ENCODE results near the gene GINS2.

The GINS2 gene

DNA sequence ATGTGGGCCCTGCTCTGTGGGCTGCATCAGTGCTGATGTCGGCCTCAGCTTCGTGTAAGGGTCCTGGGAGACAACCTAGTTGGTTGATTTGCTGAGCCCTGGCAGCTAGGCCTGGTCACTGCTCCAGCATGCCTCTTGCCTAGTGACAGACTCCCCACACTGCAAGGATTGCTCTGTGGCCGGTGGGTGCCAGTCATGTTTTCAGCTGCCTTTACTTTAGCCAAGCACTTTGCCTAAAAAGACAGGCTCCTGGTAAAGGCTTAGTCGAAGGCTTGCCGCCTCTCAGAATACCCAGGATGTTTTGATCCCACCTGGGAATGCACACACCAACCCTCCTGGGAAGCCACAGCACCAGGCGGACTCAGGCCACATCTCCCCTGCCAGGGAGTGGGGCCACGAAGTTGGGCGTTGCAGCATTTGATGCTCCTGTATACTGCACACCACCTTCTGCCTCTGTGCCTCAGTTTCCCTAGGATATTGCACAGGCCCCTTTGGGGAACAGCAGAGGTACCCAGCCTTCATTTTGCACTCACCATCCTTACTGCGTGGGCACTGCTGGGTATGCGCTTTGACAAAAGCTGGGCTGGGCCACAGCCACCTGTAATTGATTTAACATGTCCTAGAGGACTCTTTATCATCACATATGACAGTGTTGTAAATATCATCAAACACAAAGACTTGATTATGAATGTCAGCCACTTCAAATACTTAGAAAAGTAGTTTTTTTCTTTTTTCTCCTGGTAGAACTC lies 19.9 kb downstream of the GINS2 start:
- no peak overlapping the region for H2AFZ ChIP-seq (ENCODE audit: low read length)
- peaks cover 97% of the 10 kb centered on the region for H3K36me3 ChIP-seq (ENCODE audit: insufficient read depth, low read length)
- no peaks in the 10 kb centered on the region for H3K79me2 ChIP-seq (ENCODE audit: insufficient read depth, low read length)
- peaks cover 8% of the 10 kb centered on the region for H4K20me1 ChIP-seq (ENCODE audit: insufficient read depth, low read length, poor library complexity, severe bottlenecking)
- TF ChIP-seq EZH2phosphoT487 (IDR thresholded peaks at IDR 0.05; ENCODE audit: borderline replicate concordance): no peak
- TF ChIP-seq, protein P1, sequence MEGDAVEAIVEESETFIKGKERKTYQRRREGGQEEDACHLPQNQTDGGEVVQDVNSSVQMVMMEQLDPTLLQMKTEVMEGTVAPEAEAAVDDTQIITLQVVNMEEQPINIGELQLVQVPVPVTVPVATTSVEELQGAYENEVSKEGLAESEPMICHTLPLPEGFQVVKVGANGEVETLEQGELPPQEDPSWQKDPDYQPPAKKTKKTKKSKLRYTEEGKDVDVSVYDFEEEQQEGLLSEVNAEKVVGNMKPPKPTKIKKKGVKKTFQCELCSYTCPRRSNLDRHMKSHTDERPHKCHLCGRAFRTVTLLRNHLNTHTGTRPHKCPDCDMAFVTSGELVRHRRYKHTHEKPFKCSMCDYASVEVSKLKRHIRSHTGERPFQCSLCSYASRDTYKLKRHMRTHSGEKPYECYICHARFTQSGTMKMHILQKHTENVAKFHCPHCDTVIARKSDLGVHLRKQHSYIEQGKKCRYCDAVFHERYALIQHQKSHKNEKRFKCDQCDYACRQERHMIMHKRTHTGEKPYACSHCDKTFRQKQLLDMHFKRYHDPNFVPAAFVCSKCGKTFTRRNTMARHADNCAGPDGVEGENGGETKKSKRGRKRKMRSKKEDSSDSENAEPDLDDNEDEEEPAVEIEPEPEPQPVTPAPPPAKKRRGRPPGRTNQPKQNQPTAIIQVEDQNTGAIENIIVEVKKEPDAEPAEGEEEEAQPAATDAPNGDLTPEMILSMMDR (conservative IDR thresholded peaks at IDR 0.05; ENCODE audit: low read length): no peak
- H3K9me2 ChIP-seq (replicated peaks; ENCODE audit: low read depth, low read length): no peaks in the 10 kb centered on the region
- H3K27me3 ChIP-seq (ENCODE audit: insufficient read depth, low read length, poor library complexity, severe bottlenecking): no peaks in the 10 kb centered on the region
- H3K4me3 ChIP-seq (ENCODE audit: low read length, poor library complexity, severe bottlenecking): no peak overlapping the region
- H3K4me1 ChIP-seq (ENCODE audit: insufficient read depth, low read length, poor library complexity, severe bottlenecking): no peaks in the 10 kb centered on the region
- no peak overlapping the region for H3K9ac ChIP-seq (ENCODE audit: low read depth, low read length, poor library complexity, severe bottlenecking)
- H3K9me3 ChIP-seq (ENCODE audit: insufficient read depth, low read depth, low read length): no peaks in the 10 kb centered on the region
- H3F3A ChIP-seq (ENCODE audit: low read depth): no peaks in the 10 kb centered on the region; the same call in 1 of the 2 replicates
- no peak overlapping the region for H3K4me2 ChIP-seq (ENCODE audit: low read depth, low read length, poor library complexity, severe bottlenecking)

DNA sequence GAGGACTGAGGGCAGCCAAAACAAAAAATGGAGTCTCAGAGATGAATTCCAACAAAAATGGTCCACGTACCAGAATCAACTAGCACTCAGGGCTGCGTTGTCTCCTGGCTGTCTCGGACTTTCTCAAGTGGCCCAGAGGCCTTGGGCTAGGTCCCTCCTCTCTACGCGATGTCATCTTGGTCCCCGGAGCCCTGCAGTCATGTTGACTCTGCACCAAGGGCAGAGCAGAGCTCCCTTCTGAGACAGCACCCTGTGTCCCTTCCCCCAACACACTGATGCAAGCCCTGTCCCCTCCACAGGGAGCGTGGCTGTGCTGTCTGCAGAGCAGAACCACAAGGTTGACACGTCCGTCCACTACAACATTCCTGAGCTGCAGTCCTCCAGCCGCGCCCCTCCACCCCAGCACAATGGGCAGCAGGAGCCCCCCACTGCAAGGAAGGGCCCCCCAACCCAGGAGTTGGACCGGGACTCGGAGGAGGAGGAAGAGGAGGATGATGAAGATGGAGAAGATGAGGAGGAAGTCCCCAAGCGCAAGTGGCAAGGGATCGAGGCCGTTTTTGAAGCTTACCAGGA lies 20.8 kb downstream of the GINS2 start:
- Histone ChIP-seq H3K9me3 (ENCODE audit: insufficient read depth, low read depth, low read length) (no peaks in the 10 kb centered on the region), H3K4me2 (ENCODE audit: low read depth, low read length, poor library complexity, severe bottlenecking) (no peak overlapping the region), H3K4me3 (ENCODE audit: low read length, poor library complexity, severe bottlenecking) (no peak overlapping the region), H3F3A (ENCODE audit: low read depth) (no peaks in the 10 kb centered on the region; the same call in 1 of the 2 replicates), H3K79me2 (ENCODE audit: insufficient read depth, low read length) (no peaks in the 10 kb centered on the region), H3K27me3 (ENCODE audit: insufficient read depth, low read length, poor library complexity, severe bottlenecking) (no peaks in the 10 kb centered on the region), H3K36me3 (ENCODE audit: insufficient read depth, low read length) (peaks cover 99% of the 10 kb centered on the region), H4K20me1 (ENCODE audit: insufficient read depth, low read length, poor library complexity, severe bottlenecking) (peaks cover 8% of the 10 kb centered on the region), H3K9ac (ENCODE audit: low read depth, low read length, poor library complexity, severe bottlenecking) (no peak overlapping the region), H2AFZ (ENCODE audit: low read length) (no peak overlapping the region), H3K4me1 (ENCODE audit: insufficient read depth, low read length, poor library complexity, severe bottlenecking) (no peaks in the 10 kb centered on the region), H3K9me2 (replicated peaks; ENCODE audit: low read depth, low read length) (no peaks in the 10 kb centered on the region)
- no peak for TF ChIP-seq EZH2phosphoT487 (IDR thresholded peaks at IDR 0.05; ENCODE audit: borderline replicate concordance)
- TF ChIP-seq, protein P1 (conservative IDR thresholded peaks at IDR 0.05; ENCODE audit: low read length): no peak

DNA sequence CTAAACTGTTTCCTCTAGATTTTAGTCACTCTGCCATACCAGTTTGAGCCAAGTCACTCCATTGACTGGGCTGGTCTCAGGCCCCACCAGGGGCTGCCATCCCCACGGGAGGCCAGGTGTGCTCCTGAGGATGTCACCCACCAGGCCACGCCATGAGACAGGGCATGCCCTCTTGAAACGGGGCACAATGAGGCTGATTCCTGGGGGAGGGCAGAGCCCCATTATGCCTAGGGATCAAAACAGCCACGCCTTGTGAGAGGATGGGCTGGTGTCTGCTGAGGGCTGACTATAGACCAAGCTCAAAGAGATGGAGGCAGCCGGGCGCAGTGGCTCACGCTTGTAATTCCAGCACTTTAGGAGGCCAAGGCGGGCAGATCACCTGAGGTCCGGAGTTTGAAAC lies 21.5 kb downstream of the GINS2 start:
- H4K20me1 ChIP-seq (ENCODE audit: insufficient read depth, low read length, poor library complexity, severe bottlenecking): peaks cover 8% of the 10 kb centered on the region
- H3K4me2 ChIP-seq (ENCODE audit: low read depth, low read length, poor library complexity, severe bottlenecking): no peak overlapping the region
- no peaks in the 10 kb centered on the region for H3K27me3 ChIP-seq (ENCODE audit: insufficient read depth, low read length, poor library complexity, severe bottlenecking)
- no peak overlapping the region for H2AFZ ChIP-seq (ENCODE audit: low read length)
- TF ChIP-seq, protein P1 (conservative IDR thresholded peaks at IDR 0.05; ENCODE audit: low read length): no peak
- TF ChIP-seq EZH2phosphoT487 (IDR thresholded peaks at IDR 0.05; ENCODE audit: borderline replicate concordance): no peak
- H3K36me3 ChIP-seq (ENCODE audit: insufficient read depth, low read length): peaks cover 99% of the 10 kb centered on the region
- H3K79me2 ChIP-seq (ENCODE audit: insufficient read depth, low read length): no peaks in the 10 kb centered on the region
- H3F3A ChIP-seq (ENCODE audit: low read depth): no peaks in the 10 kb centered on the region
- no peaks in the 10 kb centered on the region for H3K9me3 ChIP-seq (ENCODE audit: insufficient read depth, low read depth, low read length)
- no peak overlapping the region for H3K4me3 ChIP-seq (ENCODE audit: low read length, poor library complexity, severe bottlenecking)
- no peaks in the 10 kb centered on the region for H3K4me1 ChIP-seq (ENCODE audit: insufficient read depth, low read length, poor library complexity, severe bottlenecking)
- no peak overlapping the region for H3K9ac ChIP-seq (ENCODE audit: low read depth, low read length, poor library complexity, severe bottlenecking)
- no peaks in the 10 kb centered on the region for H3K9me2 ChIP-seq (replicated peaks; ENCODE audit: low read depth, low read length)
